Measurements from ENCODE around the gene C12orf57.

The C12orf57 gene

DNA sequence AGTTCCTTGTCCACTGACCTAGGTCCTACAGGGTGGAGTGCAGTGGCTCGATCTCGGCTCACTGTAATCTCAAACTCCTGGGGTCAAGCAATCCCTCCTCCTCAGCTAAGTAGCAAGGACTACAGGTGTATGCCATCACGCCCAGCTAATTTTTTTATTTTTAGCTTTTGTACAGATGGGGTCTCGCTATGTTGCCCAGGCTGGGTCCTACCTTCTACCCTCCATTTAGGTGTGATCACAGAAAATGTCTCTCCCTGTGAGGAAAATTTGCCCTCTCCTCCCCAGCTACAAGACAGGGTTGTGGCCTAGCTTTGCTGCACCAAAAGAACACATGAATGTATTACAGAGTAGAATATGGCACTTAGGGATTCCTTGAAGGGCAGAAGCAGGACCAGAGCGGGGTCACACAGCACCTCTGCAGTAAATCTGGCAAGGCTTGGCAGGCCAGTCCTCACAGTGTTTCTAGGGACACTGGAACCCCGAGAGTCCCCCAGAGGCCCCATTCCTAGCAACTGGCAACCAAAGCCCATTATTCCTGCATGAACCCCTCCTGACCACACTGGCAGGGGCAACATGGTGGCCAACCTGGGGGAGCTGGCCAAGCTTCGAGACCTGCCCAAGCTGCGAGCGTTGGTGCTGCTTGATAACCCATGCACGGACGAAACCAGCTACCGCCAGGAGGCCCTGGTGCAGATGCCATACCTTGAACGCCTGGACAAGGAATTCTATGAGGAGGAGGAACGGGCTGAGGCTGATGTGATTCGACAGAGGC, 31.5 kb upstream of the C12orf57 start:
- FAIRE-seq, result no peak
- no peak for DNase-seq (ENCODE audit: insufficient read length, low spot score)
- no peak for TF ChIP-seq POLR2A (IDR thresholded peaks at IDR 0.05; ENCODE audit: low read depth, low read length)

DNA sequence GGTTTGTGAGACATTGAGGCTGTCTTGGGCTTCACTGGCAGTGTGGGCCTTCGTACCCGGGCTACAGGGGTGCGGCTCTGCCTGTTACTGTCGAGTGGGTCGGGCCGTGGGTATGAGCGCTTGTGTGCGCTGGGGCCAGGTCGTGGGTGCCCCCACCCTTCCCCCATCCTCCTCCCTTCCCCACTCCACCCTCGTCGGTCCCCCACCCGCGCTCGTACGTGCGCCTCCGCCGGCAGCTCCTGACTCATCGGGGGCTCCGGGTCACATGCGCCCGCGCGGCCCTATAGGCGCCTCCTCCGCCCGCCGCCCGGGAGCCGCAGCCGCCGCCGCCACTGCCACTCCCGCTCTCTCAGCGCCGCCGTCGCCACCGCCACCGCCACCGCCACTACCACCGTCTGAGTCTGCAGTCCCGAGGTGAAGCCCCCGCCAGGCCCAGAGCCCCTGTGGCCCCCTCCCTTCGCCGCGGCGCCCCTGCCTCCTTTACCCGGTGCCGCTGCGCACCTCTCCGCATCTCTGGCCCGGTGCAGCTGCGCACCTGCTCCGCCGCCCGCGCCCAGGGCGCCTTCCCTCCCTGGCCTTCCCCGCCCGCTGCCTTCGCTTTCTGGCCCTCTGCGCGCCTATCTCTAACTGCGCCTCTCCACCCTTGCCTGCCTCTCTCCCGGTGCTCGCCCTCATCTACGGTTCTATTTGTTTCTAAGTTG, 29.4 kb upstream of the C12orf57 start, which contains the start of gene ENO2:
Gene ENO2 (plus strand): TSS at position 335 of the 701 bp plus-strand sequence. CDS start 1,253 bp downstream, outside the sequence.
- DNase-seq (ENCODE audit: insufficient read length, low spot score), result no peak
- no peak for TF ChIP-seq POLR2A (IDR thresholded peaks at IDR 0.05; ENCODE audit: low read depth, low read length)
- FAIRE-seq, result no peak

DNA sequence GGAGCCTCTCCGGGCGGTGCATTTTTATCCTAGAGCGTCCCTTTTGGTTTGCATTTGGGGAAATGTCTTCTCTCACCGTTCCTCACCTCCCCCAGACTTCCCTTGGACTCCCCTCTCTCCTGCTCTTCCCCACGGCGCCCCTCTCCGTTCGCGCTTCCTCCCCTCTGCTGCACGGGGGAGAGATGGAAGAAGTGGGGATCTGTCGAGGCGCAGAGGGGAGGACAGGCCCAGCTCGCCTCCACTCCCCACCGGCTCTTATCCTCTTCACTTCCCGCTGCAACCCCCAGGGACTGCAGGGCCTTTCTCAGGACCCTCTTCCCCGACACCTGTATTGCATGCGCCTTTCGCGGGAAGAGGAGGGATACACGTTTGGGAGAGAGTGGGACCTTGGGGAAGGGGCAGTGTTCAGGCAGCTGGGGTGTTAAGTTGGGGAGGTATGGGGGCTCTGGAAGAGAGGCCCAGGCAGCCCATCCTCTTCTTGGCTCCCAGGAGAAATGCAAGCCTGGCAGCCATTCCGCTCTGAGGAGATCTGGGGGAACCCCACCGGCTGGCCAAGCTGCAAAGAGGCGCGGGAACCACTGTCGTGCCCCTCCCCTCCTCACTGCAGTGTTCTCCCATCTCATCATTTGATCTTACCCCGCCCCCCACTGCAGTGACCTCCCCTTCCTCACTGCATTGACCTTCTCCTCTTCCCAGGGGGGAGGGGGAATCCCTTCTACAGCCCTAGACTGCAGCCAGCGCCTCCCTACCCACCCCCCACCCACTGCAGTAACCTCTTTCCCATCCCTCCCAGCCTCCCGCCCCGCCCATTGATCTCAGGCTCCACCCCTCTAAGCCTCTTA, 28.7 kb upstream of the C12orf57 start:
- no peak for DNase-seq (ENCODE audit: insufficient read length, low spot score)
- no peak for TF ChIP-seq POLR2A (IDR thresholded peaks at IDR 0.05; ENCODE audit: low read depth, low read length)
- FAIRE-seq, result no peak

DNA sequence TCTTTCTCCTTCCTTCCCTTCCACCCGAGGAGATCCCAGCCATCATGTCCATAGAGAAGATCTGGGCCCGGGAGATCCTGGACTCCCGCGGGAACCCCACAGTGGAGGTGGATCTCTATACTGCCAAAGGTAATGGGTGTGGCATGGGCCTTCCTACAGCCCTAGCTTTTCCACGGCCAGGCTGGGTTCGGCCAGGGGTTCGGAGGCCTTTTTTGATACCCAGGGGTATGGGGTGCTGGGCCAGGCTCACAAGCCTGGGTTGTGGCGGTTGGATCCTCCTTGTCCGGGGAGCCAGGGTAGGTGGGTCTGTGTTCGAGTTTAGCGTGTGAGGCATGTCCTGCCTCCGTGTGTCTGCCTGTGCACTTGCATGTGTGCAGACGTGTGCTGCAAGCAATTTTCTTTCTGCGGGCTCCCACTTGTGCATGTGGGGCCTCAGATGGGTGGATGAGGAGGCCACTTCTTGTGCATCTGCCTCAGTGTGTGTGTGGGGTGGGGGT, 28.0 kb upstream of the C12orf57 start:
- DNase-seq (ENCODE audit: insufficient read length, low spot score), result no peak
- no peak for TF ChIP-seq POLR2A (IDR thresholded peaks at IDR 0.05; ENCODE audit: low read depth, low read length)
- no peak for FAIRE-seq

DNA sequence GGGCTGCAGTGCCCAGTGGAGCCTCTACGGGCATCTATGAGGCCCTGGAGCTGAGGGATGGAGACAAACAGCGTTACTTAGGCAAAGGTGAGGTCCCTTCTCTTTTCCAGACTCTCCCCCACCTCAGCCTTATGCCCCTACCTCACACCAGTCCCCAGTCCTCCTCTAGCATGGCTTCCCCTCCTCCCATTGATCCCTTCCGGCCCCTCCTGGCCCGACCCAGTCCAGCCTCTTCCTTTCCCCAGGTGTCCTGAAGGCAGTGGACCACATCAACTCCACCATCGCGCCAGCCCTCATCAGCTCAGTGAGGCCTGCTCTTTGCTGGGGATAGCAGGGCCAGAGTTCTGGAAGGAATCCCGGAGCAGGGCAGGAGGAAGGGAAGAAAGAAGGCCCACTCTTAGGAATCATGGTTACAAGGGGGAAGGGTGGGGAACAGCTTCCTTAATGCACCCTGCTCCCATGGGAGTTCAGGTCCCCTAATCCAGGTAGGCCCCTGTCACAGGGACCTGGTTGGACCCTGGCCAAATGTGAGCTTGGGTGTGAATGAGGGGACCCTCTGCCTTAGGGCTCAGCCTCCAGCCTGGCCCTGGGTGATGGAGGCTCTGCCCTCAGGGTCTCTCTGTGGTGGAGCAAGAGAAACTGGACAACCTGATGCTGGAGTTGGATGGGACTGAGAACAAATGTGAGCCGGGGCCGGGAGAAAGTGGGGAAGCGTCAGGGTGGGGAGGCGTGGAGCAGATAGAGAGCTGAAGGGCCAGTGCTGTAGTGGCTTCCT, 27.2 kb upstream of the C12orf57 start:
- no peak for FAIRE-seq
- no peak for DNase-seq (ENCODE audit: insufficient read length, low spot score)
- TF ChIP-seq POLR2A (IDR thresholded peaks at IDR 0.05; ENCODE audit: low read depth, low read length), result no peak

DNA sequence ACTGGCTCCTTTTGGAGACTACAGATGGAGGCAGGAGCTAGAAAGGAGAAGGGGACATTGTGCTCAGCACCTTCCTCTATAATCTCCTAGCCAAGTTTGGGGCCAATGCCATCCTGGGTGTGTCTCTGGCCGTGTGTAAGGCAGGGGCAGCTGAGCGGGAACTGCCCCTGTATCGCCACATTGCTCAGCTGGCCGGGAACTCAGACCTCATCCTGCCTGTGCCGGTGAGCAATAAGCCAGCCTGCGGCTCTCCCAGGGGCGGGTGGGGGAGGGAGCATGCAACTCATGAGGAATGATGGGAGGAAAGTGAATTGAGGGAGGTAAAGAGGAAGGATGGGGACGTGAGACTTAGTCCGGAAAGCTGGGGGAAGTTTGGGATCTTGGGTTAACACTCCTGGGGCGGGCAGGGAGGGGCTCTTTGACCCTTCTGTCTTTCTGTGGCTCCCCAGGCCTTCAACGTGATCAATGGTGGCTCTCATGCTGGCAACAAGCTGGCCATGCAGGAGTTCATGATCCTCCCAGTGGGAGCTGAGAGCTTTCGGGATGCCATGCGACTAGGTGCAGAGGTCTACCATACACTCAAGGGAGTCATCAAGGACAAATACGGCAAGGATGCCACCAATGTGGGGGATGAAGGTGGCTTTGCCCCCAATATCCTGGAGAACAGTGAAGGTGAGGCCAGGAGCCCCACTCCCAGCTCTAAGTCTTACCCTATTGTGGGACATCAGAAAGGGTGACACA, 26.2 kb upstream of the C12orf57 start:
- no peak for TF ChIP-seq POLR2A (IDR thresholded peaks at IDR 0.05; ENCODE audit: low read depth, low read length)
- FAIRE-seq, result no peak

DNA sequence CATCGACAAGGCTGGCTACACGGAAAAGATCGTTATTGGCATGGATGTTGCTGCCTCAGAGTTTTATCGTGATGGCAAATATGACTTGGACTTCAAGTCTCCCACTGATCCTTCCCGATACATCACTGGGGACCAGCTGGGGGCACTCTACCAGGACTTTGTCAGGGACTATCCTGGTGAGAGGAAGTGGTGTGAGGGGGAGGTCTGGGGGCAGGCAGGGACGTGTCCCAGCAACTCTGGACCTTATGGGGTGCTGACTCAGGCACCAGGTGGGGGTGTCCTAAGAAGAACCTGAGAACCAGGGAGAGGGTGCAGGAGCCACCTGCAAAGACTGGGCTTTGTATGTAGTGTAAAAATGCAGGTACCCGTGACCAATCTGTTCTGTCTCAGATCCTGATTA, 24.2 kb upstream of the C12orf57 start:
- DNase-seq (ENCODE audit: insufficient read length, low spot score) (no peak), FAIRE-seq (no peak)
- no peak for TF ChIP-seq POLR2A (IDR thresholded peaks at IDR 0.05; ENCODE audit: low read depth, low read length)

More for the DNA sequence above, 26.2 kb upstream of the C12orf57 start:
- DNase-seq (ENCODE audit: insufficient read length, low spot score), result no peak

DNA sequence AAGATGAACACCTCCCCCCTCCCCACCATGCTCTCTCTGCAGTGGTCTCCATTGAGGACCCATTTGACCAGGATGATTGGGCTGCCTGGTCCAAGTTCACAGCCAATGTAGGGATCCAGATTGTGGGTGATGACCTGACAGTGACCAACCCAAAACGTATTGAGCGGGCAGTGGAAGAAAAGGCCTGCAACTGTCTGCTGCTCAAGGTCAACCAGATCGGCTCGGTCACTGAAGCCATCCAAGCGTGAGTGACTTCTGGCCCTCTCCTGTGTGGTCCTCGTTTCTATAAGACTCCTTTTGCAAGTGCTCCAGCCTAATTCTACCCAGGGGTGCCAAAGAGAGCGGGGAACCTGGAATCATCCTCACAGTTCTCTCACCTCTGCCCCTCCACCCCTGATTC, 22.3 kb upstream of the C12orf57 start:
- no peak for TF ChIP-seq POLR2A (IDR thresholded peaks at IDR 0.05; ENCODE audit: low read depth, low read length)
- no peak for DNase-seq (ENCODE audit: insufficient read length, low spot score)
- FAIRE-seq, result no peak

DNA sequence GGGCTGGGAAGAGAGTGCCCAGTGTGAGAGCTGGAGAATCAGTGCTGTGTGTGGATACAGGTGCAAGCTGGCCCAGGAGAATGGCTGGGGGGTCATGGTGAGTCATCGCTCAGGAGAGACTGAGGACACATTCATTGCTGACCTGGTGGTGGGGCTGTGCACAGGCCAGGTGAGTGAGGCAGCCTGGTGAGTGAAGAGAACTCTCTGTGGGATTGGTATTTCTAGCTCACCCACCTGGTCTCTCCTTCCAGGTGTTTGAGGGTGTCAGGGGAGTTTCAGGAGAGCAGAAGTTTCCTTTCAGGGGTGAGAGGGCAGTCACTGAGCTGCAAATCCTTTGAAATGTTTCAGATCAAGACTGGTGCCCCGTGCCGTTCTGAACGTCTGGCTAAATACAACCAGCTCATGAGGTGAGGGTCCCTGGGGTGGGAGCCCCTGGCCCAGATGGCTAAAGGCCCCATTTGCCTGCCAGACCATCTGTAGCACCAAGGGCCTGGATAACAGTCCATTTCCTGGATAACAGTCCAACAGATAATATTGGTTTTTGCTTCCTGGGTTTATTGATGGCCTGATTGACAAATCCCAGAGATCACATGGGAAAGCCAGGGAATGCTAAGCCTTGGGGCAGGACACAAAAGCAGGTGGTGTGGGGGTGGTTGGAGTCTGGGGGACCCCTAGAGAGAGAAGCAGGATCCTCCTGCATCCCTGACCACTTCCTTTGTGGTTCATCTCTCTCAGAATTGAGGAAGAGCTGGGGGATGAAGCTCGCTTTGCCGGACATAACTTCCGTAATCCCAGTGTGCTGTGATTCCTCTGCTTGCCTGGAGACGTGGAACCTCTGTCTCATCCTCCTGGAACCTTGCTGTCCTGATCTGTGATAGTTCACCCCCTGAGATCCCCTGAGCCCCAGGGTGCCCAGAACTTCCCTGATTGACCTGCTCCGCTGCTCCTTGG, 21.6 kb upstream of the C12orf57 start:
- FAIRE-seq, result no peak
- no peak for DNase-seq (ENCODE audit: insufficient read length, low spot score)
- no peak for TF ChIP-seq POLR2A (IDR thresholded peaks at IDR 0.05; ENCODE audit: low read depth, low read length)

DNA sequence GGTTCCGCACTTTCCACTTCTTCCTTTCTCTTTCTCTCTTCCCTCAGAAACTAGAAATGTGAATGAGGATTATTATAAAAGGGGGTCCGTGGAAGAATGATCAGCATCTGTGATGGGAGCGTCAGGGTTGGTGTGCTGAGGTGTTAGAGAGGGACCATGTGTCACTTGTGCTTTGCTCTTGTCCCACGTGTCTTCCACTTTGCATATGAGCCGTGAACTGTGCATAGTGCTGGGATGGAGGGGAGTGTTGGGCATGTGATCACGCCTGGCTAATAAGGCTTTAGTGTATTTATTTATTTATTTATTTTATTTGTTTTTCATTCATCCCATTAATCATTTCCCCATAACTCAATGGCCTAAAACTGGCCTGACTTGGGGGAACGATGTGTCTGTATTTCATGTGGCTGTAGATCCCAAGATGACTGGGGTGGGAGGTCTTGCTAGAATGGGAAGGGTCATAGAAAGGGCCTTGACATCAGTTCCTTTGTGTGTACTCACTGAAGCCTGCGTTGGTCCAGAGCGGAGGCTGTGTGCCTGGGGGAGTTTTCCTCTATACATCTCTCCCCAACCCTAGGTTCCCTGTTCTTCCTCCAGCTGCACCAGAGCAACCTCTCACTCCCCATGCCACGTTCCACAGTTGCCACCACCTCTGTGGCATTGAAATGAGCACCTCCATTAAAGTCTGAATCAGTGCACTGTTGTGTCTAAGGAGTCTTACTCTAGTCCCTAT, 20.7 kb upstream of the C12orf57 start:
- DNase-seq (ENCODE audit: insufficient read length, low spot score) (no peak), FAIRE-seq (no peak)
- TF ChIP-seq POLR2A (IDR thresholded peaks at IDR 0.05; ENCODE audit: low read depth, low read length), result no peak

DNA sequence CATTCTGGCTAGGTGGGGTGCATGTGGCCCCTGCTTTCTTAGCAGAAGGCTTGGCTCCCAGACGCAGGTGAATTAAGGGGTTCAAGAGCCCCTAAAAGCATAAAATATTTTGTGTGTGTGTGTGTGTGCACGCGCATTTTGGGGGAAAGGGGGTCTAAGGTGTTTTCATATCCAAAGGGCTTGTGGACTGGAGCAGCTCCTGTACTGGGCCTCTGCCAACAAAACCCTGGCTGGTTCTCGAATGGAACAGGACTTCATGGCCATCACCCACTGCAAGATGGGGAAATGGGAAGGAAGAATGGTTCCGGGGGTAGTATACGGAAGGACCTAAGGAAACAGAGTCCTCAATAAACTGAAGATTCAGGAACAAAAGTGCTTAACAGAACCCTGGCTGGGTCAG, 20.0 kb upstream of the C12orf57 start:
- FAIRE-seq, result no peak
- DNase-seq (ENCODE audit: insufficient read length, low spot score), result no peak

More for the DNA sequence above, 20.0 kb upstream of the C12orf57 start:
- TF ChIP-seq POLR2A (IDR thresholded peaks at IDR 0.05; ENCODE audit: low read depth, low read length), result no peak
